Forelimb muscle (tissue), 1 donor: ENCODE results near the gene NPAS3. TPM values are rescaled to one million over a fixed set of nuclear protein-coding genes. Genes with fewer than 3 reads are reported as not detected.

ENCODE experiments used
- DNase-seq: peaks from one replicate; pipeline ENCODE4 v3.0.0-alpha.2; 2013; ENCODE audit warnings: low read depth
- polyA plus RNA-seq: library from polyadenylated mRNA; unstranded; fragments of 120-200 nt; gene quantifications from one replicate; pipeline ENCODE4 v1.2.1, GENCODE V29; 2013; ENCODE audit not compliant: insufficient read length

The NPAS3 gene
- polyA plus RNA-seq, 1 donor = 4.0 TPM

GRCh38 chr14:33629792-33630191, 691.1 kb downstream of the NPAS3 start:
- no peak for DNase-seq

GRCh38 chr14:33631021-33631420, 692.3 kb downstream of the NPAS3 start:
- DNase-seq = no peak

GRCh38 chr14:33631441-33631840, 692.8 kb downstream of the NPAS3 start:
- no peak for DNase-seq

GRCh38 chr14:33634631-33635030, 696.0 kb downstream of the NPAS3 start:
- DNase-seq = no peak

DNA sequence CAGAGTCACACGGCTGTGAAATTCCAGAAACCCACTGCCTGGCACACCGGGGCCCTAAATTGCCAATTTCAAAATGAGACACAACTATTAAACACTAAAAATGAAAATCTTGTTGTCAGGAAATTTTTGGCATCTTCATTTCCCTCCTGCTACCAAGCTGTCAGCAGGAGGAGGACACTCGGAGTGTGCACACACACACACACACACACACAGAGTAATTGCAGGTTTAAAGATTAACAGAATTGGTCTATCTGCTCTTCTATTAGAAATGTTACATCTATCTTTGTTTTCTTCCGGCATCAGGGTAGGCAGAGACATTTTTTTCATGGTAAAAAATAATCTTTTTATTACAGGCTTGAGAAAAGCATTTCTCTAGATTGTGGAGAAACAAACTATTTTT, 698.0 kb downstream of the NPAS3 start:
- no peak for DNase-seq

DNA sequence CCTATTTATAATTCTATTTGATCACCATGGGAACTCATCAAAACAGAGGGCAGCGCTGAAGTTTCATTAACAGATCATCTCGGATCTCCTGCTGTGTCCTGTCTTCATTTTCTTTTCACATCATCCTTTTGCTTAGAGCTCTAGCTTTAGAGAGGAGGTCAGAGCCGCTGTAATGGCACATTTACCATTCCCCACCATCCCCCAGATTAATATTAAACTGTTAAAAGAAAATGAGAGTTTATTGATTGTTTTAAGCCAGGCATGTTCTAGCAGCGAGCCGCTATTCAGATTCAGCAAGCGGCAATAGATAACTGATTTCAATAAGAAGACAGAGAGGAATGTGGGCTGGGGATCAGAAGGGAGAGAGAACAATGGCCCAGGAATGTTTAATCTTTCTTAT, 703.4 kb downstream of the NPAS3 start:
- DNase-seq = no peak

- no peak for DNase-seq
These were observed 704.1 kb downstream of the NPAS3 start for GRCh38 chr14:33642691-33643244.

GRCh38 chr14:33643426-33644181, 704.9 kb downstream of the NPAS3 start:
- no peak for DNase-seq

DNA sequence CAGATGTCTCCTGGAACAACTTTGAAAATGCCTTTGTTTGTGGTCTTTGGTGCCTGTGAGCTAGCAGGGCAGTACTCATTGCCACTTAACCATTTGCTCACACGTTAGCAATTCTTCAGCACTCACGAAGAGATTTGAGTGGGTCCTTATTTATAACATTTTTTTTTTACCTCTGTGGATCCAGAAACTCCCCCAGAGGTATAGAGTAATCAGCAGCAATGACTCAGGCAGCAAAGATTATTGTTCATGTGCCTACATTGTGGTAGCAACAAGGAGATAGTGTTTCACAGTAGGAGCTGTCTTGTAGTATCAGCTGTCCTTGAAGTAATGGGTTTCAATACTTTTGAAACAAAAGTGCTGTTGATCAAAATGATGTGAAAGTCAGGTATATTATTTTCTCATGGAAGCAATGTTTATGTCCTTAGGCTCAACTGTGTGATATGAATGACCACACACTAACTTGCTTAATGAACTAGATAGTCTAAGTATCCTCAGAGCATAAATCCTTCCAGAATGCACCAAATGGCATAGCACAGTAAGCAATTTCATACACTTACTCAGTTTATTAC, 708.1 kb downstream of the NPAS3 start:
- DNase-seq = no peak

DNA sequence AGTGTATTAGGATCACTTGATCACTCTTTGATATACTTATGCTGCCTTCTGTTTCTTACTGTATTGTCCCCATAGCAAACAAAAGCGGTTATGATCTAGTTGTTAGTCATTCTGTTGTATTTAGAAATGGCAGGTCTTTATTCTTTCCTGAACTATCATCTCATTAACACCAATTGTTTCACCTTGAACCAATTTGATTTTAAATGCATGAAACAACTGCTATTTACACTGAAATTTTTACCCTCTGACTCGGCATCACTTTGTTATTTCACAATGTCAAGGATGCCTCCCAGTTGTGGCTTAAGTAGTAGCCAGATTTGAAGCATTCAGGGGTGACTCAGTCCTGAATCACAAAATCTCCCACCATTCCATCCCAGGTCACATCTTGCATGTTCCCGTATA, 708.7 kb downstream of the NPAS3 start:
- no peak for DNase-seq

- DNase-seq = no peak
These were observed 711.8 kb downstream of the NPAS3 start for GRCh38 chr14:33650430-33650829.

GRCh38 chr14:33652566-33653307, 714.1 kb downstream of the NPAS3 start:
- no peak for DNase-seq

- DNase-seq = no peak
These were observed 714.6 kb downstream of the NPAS3 start for GRCh38 chr14:33653308-33653695.

- no peak for DNase-seq
These were observed 716.7 kb downstream of the NPAS3 start for GRCh38 chr14:33655421-33655820.

DNA sequence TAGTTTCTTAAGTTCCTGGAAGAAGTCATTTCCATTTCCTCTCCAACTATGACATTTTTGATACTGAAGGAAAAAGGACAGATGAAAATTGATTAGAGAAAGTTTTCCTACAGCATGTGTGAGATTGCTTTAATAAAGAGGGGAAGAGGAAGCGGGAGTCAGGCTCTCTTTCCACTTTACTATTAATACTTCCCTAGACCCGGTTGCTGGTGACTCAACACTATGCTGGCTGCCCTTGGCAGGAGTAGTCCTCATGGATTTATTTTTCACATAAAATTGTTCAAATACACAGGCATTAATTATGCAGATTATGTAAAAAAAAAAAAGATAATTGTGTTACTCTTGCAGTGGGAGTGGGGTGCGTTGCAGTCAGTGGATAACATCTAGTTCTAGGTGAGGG, 718.8 kb downstream of the NPAS3 start:
- DNase-seq = no peak

- no peak for DNase-seq
These were observed 721.6 kb downstream of the NPAS3 start for GRCh38 chr14:33660248-33660647.

DNA sequence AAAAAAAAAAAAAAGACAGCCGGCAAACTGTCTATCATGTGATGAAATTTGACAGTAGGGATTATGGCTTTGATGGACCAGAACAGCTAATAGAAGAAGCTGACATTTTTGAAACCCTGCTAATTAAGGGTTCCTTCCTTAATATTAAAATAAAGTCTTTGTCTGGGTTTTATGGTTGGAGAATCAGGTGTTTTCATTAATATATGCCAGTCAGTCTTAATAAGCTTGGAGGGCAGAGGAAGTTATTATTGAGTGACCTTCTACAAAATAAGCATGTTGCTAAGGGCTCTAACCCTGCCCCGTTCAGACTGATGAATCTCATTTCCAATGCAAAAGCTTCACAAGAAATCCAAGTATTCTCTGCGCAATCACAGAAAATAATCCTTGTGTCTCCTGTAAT, 722.4 kb downstream of the NPAS3 start:
- no peak for DNase-seq

DNA sequence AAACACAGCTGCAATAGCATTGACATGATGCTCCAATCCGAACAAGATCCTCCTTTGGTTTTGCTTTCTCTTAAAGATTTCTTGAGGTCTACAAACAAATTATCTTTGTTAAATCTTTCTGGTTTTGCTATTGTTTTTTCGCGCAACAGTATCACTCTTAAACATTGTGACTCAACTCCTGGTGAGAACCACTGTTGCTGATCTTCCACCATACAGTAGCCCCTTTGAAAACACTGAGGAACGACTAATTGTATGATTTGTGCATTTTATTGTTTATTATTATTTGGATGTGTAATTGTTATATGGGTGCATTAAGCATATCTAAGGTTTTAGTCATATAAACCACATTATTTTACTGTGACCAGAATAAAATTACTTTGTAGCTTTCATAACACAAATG, 729.4 kb downstream of the NPAS3 start:
- DNase-seq = no peak

DNA sequence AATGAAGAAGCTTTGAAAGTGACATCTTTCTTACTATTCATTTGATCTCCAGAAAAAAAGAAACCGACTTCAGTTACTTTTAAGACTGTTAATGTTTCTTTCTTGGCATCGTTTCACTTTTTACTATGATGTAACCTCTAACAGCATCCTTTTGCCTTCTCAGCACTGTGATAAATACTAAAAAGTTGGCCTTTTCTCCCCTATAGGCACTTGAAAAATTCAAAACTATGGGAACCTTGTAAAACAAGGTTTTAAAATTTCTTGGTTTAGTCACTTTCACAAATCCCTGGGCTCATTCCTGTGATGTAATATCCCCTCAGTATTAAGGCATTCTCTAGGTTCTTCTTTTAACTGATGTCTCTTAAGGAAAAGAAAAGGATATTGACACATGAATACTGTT, 730.4 kb downstream of the NPAS3 start:
- no peak for DNase-seq

GRCh38 chr14:33670235-33670634, 731.6 kb downstream of the NPAS3 start:
- no peak for DNase-seq

DNA sequence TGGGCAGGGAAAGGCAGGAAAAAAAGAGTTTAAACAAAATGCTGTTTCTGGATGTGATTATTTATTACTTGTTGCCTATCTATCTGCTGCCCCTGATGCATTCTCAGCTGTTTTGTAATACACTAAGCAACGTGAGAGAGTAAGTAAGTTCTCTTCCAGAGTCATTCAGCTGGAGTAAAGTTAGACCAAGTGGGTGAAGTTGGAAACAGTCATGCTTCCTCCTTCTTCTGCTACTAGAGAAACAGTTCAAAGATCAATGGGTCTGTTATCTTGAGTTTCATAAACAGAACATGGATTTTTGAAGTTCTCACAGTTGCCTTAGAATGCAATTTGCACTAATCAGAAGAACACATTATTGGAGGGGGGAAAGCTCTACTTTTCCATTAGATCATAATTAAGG, 732.9 kb downstream of the NPAS3 start:
- DNase-seq = no peak

DNA sequence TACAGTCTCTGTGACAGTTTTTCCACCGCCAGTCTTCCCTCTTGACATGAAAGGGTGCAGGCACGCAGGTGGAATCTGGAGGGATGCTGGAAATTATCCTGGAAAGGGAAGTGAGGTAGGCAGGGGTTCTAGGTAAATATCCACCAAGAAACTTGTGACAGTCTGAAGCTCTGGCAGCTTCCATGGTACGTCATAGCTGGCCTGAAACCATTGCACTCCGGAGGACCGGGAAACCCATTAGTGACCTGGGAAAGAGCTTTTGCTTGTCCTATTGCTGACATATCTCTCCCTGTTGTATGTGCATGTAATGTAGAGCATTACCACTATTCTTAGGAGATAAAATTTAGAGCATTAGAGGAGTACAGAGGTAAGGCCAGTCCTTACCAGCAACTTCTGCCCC, 736.2 kb downstream of the NPAS3 start:
- DNase-seq = no peak
